ENCODE results near the gene MSRB3.

The MSRB3 gene

DNA sequence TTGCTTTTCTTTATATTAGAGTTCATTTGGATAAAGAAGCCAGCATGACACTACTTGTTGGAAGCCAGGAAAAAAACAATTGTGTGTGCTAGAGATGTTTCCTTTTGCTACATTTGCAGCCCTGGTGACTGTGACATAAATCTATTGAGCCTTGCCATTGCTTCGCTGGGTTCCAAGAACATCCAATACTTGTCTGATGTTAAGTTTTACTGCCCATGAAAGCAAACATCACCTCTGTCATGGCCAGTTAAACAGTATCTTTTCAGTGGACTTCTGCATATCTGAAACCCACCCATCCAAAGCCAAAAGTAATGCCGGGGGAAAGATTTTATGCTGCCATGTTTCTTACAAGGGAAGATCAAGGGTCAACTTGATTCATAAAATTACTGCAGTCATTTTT, 184.0 kb downstream of the MSRB3 start:
- Mint-ChIP-seq H3K27ac (peak overlapping the region; percentile 19), H3K4me1 (peaks cover 77% of the 10 kb centered on the region), H3K27me3 (ENCODE audit: low read depth, poor library complexity) (no peaks in the 10 kb centered on the region), H3K36me3 (ENCODE audit: low read depth) (peaks cover 4% of the 10 kb centered on the region), H3K4me3 (no peak overlapping the region), H3K9me3 (peaks cover 3% of the 10 kb centered on the region)
- TF ChIP-seq, protein P1, sequence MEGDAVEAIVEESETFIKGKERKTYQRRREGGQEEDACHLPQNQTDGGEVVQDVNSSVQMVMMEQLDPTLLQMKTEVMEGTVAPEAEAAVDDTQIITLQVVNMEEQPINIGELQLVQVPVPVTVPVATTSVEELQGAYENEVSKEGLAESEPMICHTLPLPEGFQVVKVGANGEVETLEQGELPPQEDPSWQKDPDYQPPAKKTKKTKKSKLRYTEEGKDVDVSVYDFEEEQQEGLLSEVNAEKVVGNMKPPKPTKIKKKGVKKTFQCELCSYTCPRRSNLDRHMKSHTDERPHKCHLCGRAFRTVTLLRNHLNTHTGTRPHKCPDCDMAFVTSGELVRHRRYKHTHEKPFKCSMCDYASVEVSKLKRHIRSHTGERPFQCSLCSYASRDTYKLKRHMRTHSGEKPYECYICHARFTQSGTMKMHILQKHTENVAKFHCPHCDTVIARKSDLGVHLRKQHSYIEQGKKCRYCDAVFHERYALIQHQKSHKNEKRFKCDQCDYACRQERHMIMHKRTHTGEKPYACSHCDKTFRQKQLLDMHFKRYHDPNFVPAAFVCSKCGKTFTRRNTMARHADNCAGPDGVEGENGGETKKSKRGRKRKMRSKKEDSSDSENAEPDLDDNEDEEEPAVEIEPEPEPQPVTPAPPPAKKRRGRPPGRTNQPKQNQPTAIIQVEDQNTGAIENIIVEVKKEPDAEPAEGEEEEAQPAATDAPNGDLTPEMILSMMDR (IDR thresholded peaks at IDR 0.05) = no peak
- DNase-seq = peak; percentile 17

DNA sequence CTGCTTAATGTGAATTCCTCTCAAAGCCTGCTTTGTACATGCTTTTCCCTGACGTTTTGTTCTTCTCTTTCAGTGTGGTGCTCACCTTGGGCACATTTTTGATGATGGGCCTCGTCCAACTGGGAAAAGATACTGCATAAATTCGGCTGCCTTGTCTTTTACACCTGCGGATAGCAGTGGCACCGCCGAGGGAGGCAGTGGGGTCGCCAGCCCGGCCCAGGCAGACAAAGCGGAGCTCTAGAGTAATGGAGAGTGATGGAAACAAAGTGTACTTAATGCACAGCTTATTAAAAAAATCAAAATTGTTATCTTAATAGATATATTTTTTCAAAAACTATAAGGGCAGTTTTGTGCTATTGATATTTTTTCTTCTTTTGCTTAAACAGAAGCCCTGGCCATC, 184.6 kb downstream of the MSRB3 start:
- DNase-seq = no peak
- TF ChIP-seq, protein P1 (IDR thresholded peaks at IDR 0.05) = no peak
- Mint-ChIP-seq H3K4me3 (no peak overlapping the region), H3K27ac (peak overlapping the region; percentile 79), H3K36me3 (ENCODE audit: low read depth) (peaks cover 4% of the 10 kb centered on the region), H3K9me3 (no peaks in the 10 kb centered on the region), H3K27me3 (ENCODE audit: low read depth, poor library complexity) (no peaks in the 10 kb centered on the region), H3K4me1 (peaks cover 77% of the 10 kb centered on the region)

DNA sequence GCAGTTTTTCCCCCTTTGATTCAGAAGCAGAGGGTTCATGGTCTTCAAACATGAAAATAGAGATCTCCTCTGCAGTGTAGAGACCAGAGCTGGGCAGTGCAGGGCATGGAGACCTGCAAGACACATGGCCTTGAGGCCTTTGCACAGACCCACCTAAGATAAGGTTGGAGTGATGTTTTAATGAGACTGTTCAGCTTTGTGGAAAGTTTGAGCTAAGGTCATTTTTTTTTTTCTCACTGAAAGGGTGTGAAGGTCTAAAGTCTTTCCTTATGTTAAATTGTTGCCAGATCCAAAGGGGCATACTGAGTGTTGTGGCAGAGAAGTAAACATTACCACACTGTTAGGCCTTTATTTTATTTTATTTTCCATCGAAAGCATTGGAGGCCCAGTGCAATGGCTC, 185.1 kb downstream of the MSRB3 start:
- H3K4me3 Mint-ChIP-seq = no peak overlapping the region
- peaks cover 72% of the 10 kb centered on the region for H3K4me1 Mint-ChIP-seq
- H3K27me3 Mint-ChIP-seq (ENCODE audit: low read depth, poor library complexity) = no peaks in the 10 kb centered on the region
- H3K27ac Mint-ChIP-seq = no peak overlapping the region
- no peaks in the 10 kb centered on the region for H3K9me3 Mint-ChIP-seq
- no peak for DNase-seq
- peaks cover 4% of the 10 kb centered on the region for H3K36me3 Mint-ChIP-seq (ENCODE audit: low read depth)
- TF ChIP-seq, protein P1 (IDR thresholded peaks at IDR 0.05) = no peak

DNA sequence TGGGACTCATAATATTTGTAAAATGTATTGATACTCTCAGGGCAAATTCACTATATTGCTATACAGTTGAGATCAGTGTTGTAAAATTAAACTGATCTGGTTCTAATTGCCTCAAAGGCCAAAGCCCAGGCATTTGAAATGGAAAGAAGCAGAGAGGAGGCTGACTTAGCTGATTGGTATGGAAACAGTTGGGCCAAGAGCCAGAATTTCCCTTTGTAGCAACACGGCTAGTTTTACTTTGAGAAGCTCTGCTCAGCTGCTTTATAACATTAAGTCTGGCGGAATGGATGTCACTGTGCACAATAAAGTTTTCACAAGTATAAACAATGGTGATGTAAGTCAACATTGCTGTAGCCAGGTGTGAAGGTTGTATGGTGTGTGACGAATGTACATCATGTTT, 186.4 kb downstream of the MSRB3 start:
- H3K27ac Mint-ChIP-seq = no peak overlapping the region
- TF ChIP-seq, protein P1 (IDR thresholded peaks at IDR 0.05) = no peak
- H3K36me3 Mint-ChIP-seq (ENCODE audit: low read depth) = peaks cover 4% of the 10 kb centered on the region
- no peaks in the 10 kb centered on the region for H3K9me3 Mint-ChIP-seq
- no peak overlapping the region for H3K4me3 Mint-ChIP-seq
- peaks cover 59% of the 10 kb centered on the region for H3K4me1 Mint-ChIP-seq
- no peak for DNase-seq
- no peaks in the 10 kb centered on the region for H3K27me3 Mint-ChIP-seq (ENCODE audit: low read depth, poor library complexity)

DNA sequence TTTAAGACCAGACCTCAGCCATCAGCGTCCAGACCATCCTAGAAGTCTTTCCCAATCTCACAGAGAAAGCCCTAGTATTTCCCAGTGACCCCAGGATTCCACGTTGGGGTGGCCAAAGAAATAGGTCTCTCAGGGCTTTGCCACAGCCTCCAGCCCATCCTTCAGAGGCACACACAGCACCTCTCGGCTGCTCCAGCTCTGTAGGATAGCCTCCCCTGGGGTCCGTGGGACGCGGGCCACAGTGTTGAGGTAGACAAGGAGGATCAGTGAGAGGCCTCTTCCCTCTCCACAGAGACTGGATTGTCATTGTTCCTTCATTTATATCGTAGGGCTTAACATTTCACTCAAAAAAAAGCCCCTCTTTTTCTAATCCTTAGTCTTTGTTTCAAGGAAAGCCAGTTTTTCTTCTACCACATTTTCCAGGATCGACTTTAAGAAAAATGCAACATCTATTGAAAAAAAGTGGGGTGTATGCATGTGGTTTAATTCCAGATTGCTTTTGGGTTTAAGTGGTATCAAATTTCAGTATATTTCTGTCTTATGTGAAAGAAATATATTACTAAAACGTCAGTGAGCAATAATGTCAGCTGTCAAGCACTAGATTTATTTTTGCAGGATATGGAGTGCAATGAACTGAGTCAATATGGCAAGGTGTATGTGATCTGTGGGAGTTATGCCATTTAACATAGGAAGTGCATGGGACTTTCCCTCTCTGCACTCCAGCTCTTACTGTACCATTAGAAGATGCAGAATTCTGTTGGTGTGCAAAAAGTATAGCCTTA, 187.5 kb downstream of the MSRB3 start:
- H3K9me3 Mint-ChIP-seq = no peaks in the 10 kb centered on the region
- no peak for DNase-seq
- peak overlapping the region; percentile 22 for H3K27ac Mint-ChIP-seq

More for the DNA sequence above, 187.5 kb downstream of the MSRB3 start:
- peaks cover 50% of the 10 kb centered on the region for H3K4me1 Mint-ChIP-seq
- H3K36me3 Mint-ChIP-seq (ENCODE audit: low read depth) = peaks cover 4% of the 10 kb centered on the region
- H3K4me3 Mint-ChIP-seq = no peak overlapping the region
- TF ChIP-seq, protein P1 (IDR thresholded peaks at IDR 0.05) = no peak
- H3K27me3 Mint-ChIP-seq (ENCODE audit: low read depth, poor library complexity) = no peaks in the 10 kb centered on the region

Measured in nephron progenitor cell (in vitro differentiated cells).